Upper lobe of left lung (tissue), 4 donors: Measurements from ENCODE around the gene ACOXL.

Experiments
- CTCF ChIP-seq, 6 experiments: fragments of 450-650 bp in 4 of 6; fragments of 200-600 bp in 2 of 6; sonication (generic) in 2 of 6; IDR thresholded peaks; one replicate each; pipeline ENCODE4 v1.5.1; 2016 to 2019; ENCODE audit warnings: antibody characterized with exemption in 6 of 6
- POLR2A ChIP-seq, 4 donors: fragments of 450-650 bp; IDR thresholded peaks; one replicate each; pipeline ENCODE4 v1.5.1; 2016 to 2017; ENCODE audit warnings: antibody characterized with exemption in 4 of 4, mild to moderate bottlenecking in 2 of 4

GRCh38 chr2:111030945-111031344 lies 298.6 kb downstream of the ACOXL start:
- TF ChIP-seq CTCF (IDR thresholded peaks at IDR 0.05) (no peak), POLR2A (IDR thresholded peaks at IDR 0.05) (no peak)
